Ovary (tissue), 3 donors: Measurements from ENCODE around the gene OR2A2.

Experiments
- POLR2A ChIP-seq: fragments of 450-650 bp; IDR thresholded peaks from one replicate; pipeline ENCODE4 v1.6.1; 2017; ENCODE audit warnings: antibody characterized with exemption, mild to moderate bottlenecking, moderate library complexity
- TF ChIP-seq, protein P1 (sequence below), 3 donors: fragments of 450-650 bp in 2 of 3; fragments of 200-600 bp in 1 of 3; IDR thresholded peaks; one replicate each; pipeline versions ENCODE4 v1.5.1 to v1.8.0; 2016 to 2022; ENCODE audit warnings: antibody characterized with exemption in 3 of 3, mild to moderate bottlenecking in 1 of 3
- donor health status: DM: no; HTN: no; CAD: no.

DNA sequence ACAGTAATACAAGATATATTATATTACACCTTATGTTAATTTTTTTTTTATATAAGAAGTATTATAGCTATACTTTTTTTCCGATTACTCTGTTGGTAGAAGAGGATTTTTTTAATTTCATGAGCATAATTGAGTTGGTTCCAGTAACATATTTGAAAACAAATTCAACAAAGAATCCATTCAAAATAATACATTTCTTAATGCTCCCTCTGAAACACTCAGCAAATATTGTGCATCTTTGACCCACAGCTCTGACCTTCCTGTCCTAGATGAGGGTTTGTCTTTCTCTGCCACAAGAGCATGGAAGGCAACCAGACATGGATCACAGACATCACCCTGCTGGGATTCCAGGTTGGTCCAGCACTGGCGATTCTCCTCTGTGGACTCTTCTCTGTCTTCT lies at the start of gene OR2A2:
- TF ChIP-seq POLR2A, result no peak
- TF ChIP-seq, protein P1, sequence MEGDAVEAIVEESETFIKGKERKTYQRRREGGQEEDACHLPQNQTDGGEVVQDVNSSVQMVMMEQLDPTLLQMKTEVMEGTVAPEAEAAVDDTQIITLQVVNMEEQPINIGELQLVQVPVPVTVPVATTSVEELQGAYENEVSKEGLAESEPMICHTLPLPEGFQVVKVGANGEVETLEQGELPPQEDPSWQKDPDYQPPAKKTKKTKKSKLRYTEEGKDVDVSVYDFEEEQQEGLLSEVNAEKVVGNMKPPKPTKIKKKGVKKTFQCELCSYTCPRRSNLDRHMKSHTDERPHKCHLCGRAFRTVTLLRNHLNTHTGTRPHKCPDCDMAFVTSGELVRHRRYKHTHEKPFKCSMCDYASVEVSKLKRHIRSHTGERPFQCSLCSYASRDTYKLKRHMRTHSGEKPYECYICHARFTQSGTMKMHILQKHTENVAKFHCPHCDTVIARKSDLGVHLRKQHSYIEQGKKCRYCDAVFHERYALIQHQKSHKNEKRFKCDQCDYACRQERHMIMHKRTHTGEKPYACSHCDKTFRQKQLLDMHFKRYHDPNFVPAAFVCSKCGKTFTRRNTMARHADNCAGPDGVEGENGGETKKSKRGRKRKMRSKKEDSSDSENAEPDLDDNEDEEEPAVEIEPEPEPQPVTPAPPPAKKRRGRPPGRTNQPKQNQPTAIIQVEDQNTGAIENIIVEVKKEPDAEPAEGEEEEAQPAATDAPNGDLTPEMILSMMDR (IDR thresholded peaks at IDR 0.05), result no peak
